ENCODE measurements around the gene ARID1B.

Gene ARID1B

DNA sequence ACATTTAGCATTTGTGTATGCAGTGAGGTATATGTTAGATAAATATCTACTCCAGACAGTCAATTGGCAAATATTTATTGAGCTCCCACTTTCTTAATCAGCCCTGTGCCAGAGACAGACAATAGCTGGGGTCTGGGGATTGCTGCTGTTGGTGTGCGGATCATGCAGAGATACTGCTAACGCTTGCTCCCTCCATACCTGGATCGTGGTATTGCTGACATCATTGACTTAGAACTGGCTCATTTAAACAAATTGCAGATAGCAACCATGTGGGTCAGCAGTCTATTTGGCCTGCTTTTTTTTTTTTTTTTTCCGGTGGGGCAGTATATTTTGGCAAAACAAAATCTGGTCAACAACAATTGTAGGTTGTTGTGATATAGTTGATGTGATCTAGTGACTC, 9.5 kb downstream of the ARID1B start:
- TF ChIP-seq ZFX (IDR thresholded peaks at IDR 0.05): no peak
- TF ChIP-seq, protein P1, sequence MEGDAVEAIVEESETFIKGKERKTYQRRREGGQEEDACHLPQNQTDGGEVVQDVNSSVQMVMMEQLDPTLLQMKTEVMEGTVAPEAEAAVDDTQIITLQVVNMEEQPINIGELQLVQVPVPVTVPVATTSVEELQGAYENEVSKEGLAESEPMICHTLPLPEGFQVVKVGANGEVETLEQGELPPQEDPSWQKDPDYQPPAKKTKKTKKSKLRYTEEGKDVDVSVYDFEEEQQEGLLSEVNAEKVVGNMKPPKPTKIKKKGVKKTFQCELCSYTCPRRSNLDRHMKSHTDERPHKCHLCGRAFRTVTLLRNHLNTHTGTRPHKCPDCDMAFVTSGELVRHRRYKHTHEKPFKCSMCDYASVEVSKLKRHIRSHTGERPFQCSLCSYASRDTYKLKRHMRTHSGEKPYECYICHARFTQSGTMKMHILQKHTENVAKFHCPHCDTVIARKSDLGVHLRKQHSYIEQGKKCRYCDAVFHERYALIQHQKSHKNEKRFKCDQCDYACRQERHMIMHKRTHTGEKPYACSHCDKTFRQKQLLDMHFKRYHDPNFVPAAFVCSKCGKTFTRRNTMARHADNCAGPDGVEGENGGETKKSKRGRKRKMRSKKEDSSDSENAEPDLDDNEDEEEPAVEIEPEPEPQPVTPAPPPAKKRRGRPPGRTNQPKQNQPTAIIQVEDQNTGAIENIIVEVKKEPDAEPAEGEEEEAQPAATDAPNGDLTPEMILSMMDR (conservative IDR thresholded peaks at IDR 0.05): no peak

DNA sequence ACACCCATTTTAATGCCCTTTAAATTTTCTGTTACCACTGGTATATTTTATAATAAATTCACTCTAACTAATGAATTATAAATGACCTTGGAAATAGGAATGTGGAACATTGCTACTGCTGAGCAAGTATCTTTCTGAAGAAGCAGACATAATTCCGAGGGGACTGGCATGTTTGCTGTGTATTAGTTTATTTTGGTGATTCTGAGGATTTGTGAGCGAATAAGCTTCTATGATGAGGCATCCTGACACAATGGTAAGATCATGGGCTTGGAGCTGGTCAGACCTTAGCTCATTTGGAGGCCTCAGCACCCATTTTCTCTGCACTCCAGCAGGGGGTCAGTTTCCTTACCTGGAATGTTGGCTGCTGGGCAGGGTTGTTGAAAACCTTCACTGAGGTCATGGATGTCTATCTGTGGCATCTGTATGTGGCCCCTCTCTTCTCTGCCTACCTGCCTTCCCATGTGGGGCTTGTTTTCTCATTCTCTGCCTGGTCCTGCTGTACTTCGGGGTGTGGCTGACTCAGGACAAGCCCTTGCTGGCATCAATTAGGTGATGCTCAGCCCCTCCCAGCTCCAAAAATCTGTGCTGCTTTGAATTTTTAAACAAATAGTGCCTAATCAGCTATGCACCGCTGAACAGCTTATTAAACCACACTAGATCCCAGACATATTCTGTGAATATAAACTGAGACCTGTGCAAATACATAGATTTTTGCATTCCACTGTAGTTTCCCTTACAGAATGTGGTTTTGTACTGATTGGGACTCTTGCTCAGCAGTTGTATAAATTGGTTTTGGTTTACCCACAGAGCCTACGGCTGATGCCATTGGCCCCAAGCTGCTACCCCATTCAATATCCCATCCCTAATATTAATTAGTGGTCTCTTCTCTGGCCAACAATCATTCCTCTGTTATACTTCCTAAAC, 10.7 kb downstream of the ARID1B start:
- no peak for TF ChIP-seq ZFX (IDR thresholded peaks at IDR 0.05)
- TF ChIP-seq, protein P1 (conservative IDR thresholded peaks at IDR 0.05): no peak
- no peak overlapping the region for H3K27ac ChIP-seq

More for the DNA sequence above, 9.5 kb downstream of the ARID1B start:
- no peak overlapping the region for H3K27ac ChIP-seq

GRCh38 chr6:156789081-156789943, 12.1 kb downstream of the ARID1B start:
- H3K27ac ChIP-seq: no peak overlapping the region
- TF ChIP-seq ZFX (IDR thresholded peaks at IDR 0.05): no peak
- TF ChIP-seq, protein P1 (conservative IDR thresholded peaks at IDR 0.05): no peak

DNA sequence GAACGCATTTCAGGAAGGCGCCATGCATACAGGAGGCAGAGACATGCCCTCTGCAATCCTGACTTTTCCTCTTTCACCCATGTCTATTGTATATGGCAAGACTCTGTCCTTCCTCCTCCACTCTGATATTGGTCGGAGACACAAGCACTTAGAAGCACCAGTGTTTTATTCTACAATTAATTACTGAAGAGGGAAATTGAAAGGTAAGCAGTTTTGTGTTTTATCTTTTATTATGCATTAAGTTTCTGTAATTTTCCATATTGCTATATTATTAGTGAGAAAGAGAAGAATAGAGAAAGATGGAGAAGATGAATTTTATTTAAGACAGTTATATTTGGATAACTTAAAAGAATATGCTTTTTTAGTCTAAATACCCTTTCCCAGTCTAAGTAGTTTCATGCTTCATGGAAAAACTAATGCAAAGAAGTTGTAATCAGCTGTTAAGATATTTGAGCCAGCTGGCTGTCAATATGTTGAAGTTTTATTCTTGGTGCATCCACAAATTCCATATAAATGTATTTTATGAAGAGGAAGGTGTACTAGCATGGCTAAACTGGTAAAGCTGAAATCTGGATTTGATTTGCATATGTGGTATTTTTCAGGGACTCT, 13.6 kb downstream of the ARID1B start:
- no peak overlapping the region for H3K27ac ChIP-seq
- TF ChIP-seq, protein P1 (conservative IDR thresholded peaks at IDR 0.05): no peak
- no peak for TF ChIP-seq ZFX (IDR thresholded peaks at IDR 0.05)

GRCh38 chr6:156791320-156791850, 14.2 kb downstream of the ARID1B start:
- H3K27ac ChIP-seq: no peak overlapping the region
- TF ChIP-seq ZFX (IDR thresholded peaks at IDR 0.05): no peak
- TF ChIP-seq, protein P1 (conservative IDR thresholded peaks at IDR 0.05): no peak

DNA sequence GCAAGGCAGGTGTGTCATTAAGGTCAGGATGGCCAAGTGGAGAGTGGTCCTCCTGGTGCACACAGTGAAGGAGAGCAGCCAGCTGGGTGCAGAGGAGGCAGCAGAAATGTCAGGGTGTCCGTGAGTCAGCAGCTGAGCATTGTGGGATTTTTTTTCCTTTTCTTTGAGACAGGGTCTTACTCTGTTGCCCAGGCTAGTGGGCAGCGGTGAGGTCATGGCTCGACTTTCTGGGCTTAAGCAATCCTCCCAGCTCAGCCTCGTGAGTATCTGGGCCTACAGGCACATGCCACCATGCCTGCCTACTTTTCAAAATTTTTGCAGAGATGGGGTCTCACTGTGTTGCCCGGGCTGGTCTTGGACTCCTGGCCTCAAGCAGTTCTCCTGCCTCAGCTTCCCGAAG, 16.0 kb downstream of the ARID1B start:
- no peak overlapping the region for H3K27ac ChIP-seq

More for the DNA sequence above, 16.0 kb downstream of the ARID1B start:
- no peak for TF ChIP-seq ZFX (IDR thresholded peaks at IDR 0.05)
- TF ChIP-seq, protein P1 (conservative IDR thresholded peaks at IDR 0.05): no peak
